ENCODE data around the gene ZNF556.
"Not testable (repeated sequence)": the region's sequence is repeated elsewhere in the genome, so short reads cannot be mapped to it uniquely, and the experiment has no call there.

ZNF556 gene

DNA sequence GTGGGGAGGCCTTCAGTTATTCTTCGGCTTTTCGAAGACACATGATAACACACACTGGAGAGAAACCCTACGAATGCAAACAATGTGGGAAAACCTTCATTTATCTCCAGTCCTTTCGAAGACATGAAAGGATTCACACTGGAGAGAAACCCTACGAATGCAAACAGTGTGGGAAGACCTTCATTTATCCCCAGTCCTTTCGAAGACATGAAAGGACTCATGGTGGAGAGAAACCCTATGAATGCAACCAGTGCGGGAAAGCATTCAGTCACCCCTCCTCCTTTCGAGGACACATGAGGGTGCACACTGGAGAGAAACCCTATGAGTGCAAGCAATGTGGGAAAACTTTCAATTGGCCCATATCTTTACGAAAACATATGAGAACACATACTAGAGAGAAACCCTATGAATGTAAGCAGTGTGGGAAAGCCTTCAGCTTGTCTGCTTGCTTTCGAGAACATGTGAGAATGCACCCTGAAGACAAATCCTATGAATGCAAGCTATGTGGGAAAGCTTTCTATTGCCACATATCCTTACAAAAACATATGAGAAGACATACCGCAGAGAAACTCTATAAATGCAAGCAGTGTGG is 14.0 kb upstream of the ZNF556 start:
- no peak for DNase-seq (ENCODE audit: low read depth in 2 of 2)

GRCh38 chr19:2854849-2855248 is 12.3 kb upstream of the ZNF556 start:
- no peak for DNase-seq (ENCODE audit: low read depth in 2 of 2)

- DNase-seq (ENCODE audit: low read depth in 2 of 2): no peak
Measured at GRCh38 chr19:2856457-2857050, 10.6 kb upstream of the ZNF556 start.

GRCh38 chr19:2858864-2859263 is 8.3 kb upstream of the ZNF556 start:
- DNase-seq (ENCODE audit: low read depth in 2 of 2): no peak

DNA sequence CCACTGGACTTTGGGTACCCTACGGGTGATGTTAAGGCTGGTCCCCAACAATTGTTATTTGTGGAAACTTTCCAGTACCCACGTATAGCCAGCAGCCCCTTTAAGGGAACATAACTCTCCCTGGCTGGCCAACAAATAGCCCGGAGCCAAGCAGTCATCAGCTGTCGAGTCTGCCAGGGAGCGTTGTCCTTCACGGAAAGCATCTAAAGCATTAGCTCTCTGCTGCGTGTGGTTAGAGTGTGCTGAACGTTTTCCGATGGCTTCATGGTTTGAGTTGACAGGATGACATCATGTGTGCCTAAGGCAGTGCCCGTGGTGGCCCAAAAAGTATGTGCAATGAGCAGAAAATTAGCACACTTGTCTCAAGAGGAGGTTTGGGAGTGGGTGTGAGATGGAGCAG is 3.3 kb upstream of the ZNF556 start:
- DNase-seq (ENCODE audit: low read depth in 2 of 2): no peak

DNA sequence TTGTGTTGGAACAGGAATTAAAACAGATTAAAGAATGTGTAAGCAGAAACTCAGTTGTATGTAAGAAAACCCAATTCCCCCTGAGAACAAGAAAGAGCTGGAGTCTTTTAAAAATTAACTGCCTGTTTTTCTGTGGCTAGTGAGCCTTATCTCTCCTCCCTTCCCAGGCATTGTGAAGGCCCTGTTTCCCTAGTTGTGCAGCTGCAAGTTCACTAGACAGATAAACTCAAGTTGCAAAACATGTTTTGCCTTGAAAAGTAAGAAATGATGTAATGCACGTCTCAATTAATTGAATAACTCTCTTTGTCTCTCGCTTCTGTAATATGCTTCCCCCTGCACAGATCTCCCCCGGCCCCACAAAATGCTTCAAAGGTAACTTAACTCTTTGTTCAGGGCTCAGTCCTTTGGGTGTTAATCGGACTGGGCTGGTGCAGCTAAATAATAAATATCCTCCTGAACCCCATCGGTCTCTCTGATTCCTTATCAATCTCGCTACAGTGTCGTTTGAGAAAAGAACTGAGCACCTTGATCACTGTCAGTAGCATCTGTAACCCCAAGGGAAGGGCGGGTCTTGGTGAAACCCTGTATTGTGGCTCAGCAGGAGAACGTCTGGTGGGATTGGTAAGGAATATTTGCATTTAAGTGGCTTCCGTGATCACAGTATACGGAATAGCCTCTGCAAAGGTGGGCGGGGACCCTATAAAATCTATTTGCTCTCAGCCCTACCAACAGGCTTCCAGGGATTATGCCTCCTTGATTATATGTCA is 1.6 kb upstream of the ZNF556 start:
- DNase-seq (ENCODE audit: low read depth in 2 of 2): no peak

GRCh38 chr19:2866495-2867024 is 575 bp upstream of the ZNF556 start:
- no peak for DNase-seq (ENCODE audit: low read depth in 2 of 2)

DNA sequence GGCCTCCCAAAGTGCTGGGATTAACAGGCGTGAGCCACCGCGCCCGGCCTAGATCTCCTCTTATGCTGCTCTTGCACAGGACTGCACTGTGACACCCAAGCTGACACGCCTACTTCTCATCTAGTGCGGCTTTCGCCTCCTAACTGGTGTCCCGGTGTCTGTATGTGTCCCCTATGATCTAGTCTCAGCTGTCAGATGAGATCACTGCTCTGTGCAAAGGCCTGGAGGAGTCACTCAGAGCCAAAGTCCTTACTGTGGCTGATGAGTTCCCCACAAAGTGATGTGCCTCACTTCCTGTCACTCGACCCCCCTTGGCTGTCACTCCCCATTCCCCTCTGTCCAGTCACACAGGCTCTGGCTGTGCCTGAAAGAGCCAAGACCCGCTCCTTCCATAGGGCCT is 2.5 kb downstream of the ZNF556 start:
- no peak for DNase-seq (ENCODE audit: low read depth in 2 of 2)

GRCh38 chr19:2872175-2872574 is 5.0 kb downstream of the ZNF556 start:
- DNase-seq (ENCODE audit: low read depth in 2 of 2): peak in 1 of 2 donors; percentile 8

GRCh38 chr19:2877398-2878331 is 10.5 kb downstream of the ZNF556 start:
- no peak for DNase-seq (ENCODE audit: low read depth in 2 of 2)

DNA sequence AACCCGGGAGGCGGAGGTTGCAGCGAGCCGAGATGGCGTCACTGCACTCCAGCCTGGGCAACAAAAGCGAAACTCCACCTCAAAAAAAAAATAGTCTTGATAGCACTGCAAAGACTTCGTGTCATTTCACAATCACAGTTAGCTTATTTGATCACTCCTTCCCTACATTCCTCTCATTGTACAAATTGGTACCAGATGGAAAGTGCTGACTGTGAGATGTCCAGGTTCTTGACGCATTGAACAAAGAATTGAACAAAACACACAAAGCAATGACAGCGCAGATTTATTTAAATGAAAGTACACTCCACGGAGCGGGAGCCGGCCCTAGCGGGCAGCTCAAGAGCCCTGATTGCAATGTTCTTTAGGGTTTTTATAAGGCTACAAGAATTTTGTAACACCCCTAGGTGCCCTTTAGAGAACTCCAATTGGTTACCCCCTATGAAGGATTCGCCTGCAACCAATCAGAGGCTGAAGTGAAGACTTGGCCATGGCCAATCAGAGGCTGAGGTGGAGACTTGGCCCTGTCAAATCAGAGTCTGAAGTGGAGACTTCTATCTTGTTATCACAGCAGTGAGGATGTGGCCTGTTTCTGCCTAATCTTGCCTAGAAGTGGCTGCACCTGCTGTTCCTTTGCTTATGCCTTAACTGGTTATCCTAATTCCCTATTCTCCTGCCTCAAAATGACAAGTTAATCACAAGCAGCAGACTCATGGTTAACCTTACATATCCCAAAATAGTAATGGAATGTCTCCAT is 16.7 kb downstream of the ZNF556 start:
- no peak for DNase-seq (ENCODE audit: low read depth in 2 of 2)

DNA sequence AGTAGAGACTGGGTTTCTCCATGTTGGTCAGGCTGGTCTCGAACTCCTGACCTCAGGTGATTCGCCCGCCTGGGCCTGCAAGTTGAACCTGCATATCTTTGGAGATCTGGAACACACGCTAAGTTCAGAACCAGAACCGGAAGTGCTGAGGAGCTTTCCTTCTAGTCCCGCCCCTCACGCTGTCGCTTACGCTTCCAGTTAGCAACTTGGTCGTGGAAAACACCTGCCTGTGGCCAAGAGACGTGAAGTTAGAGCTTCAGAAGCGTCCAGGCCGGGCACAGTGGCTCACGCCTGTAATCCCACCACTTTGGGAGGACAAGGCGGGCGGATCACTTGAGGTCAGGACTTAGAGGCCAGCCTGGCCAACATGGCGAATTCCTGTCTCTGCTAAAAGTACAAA is 18.6 kb downstream of the ZNF556 start:
- no peak for DNase-seq (ENCODE audit: low read depth in 2 of 2)

GRCh38 chr19:2887391-2887914 is 20.3 kb downstream of the ZNF556 start:
- no peak for DNase-seq (ENCODE audit: low read depth in 2 of 2)

DNA sequence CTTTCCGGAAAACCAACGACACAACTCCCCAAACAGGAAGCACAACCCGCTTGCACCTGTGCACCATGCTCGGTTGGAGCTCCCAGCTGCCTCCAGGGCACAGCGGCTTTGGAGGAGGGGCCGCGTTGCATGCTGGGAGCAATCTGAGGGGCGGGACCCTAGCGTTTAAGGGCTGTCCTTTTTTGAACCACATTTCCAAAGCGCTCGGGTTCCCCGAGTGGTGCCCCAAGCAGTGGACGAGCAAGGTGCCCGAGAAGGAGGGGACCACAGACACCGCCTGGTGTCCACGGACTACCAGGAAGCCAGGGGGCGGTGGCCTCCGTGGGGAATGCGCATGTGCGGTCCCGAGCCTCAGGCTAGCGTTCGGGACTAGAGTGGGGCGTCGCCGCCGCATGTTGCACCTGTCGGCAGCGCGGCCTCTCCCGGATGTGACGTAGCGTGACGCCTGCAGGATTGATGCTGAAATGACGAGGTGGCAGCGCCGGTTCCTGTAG is 21.6 kb downstream of the ZNF556 start:
- peak; percentile 3 to 31 for DNase-seq (ENCODE audit: low read depth in 2 of 2)

GRCh38 chr19:2890531-2890930 is 23.4 kb downstream of the ZNF556 start:
- not testable (repeated sequence) for DNase-seq (ENCODE audit: low read depth in 2 of 2)

DNA sequence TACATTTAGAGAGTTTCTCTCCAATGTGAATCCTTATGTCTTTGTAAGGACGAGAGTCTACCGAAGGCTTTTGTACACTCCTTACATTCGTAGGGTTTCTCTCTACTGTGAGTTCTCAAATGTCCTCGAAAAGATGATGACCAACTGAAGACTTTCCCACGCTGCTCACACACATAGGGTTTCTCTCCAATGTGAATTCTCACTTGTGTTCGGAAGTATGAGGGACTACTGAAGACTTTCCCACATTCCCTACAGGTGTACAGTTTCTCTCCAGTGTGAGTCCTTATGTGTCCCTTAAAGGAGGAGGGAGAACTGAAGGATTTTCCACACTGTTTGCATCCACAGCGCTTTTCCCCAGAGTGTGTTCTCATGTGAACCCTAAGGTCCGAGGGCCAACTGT is 29.6 kb downstream of the ZNF556 start:
- no peak for DNase-seq (ENCODE audit: low read depth in 2 of 2)

DNA sequence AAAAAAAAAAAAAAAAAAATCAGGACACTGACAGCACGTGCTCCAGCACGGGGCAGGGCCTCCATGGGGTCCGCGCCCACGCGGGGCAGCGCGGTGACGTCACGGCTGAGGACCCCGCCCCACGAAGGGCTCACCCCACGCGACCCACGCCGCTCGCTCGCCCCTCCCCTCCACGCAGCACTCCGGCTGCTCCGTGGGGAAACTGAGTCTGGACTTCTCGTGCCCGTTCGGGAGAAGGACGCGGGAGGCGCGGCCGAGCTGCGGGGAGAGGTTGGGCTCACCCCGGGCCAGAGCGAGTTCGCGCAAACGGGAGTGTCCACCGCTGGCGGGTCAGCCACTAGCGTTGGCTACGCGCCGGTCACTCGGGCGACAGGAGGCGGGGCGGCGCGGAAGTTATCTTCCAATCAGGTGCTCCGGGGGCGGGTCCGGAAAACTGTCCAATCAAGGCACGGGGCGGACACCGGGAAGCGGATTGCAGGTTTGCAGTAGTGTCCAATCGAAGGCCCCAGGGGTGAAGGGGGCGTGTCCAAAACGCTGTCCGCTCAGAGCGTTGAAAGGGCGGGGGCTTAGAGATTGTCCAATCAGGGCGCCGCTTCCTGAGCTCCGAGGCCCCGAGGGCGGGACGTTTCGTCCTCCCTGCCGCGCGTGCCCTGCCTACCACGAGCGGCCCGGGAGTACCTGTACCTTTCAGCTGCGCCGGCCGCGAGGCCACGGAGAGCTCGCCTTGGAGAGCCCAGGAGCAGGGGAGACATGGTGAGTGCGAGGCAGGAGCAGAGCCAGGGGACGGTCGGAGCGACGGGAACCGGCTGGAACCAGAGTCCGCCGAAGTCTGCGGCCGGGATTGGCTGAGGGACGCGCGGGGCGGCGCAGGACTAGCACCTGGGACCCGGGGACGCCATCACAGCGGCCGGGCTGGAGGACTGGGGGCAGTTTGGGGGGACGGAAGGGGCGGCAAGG is 33.4 kb downstream of the ZNF556 start, which contains the start of gene ZNF57:
ZNF57 (plus strand) TSS at position 633 of the 957 bp plus-strand sequence; CDS start at position 751, 118 bp downstream.
- peak; percentile 92 to 94 for DNase-seq (ENCODE audit: low read depth in 2 of 2)

- DNase-seq (ENCODE audit: low read depth in 2 of 2): no peak
Measured at GRCh38 chr19:2902590-2903218, 35.6 kb downstream of the ZNF556 start.

DNA sequence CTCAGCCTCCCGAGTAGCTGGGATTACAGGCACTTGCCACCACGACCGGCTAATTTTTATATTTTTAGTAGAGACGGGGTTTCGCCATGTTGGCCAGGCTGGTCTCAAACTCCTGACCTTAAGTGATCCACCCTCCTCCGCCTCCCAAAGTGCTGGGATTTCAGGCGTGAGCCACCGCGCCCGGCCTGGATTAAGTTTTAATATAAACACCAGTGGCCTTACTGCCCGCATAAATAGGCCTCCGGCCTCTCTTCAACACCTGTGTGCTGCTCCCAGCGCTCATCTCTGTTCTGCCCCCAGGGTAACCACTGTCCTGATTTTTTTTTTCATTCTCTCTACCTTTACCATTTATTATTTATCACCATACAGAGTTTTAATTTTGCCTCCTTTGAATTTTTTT is 36.2 kb downstream of the ZNF556 start:
- DNase-seq (ENCODE audit: low read depth in 2 of 2): not testable (repeated sequence)

All from stimulated activated CD4-positive, alpha-beta T cell treated with anti-CD3 and anti-CD28 coated beads, Interleukin-1b, Interleukin-23, amount 100 ng/mL, for 1 hour (primary cell).